HG03565 (cell line): ENCODE measurements around the gene FSHB.
"Not testable (repeated sequence)": the region's sequence is repeated elsewhere in the genome, so short reads cannot be mapped to it uniquely, and the experiment has no call there.

Experiments
- ATAC-seq: cut with Tn5 transposase; IDR thresholded peaks from one replicate; pipeline ENCODE4 v1.9.1; 2021; ENCODE audit warnings: mild to moderate bottlenecking, moderate library complexity; ENCODE audit not compliant: unreplicated experiment

The FSHB gene

DNA sequence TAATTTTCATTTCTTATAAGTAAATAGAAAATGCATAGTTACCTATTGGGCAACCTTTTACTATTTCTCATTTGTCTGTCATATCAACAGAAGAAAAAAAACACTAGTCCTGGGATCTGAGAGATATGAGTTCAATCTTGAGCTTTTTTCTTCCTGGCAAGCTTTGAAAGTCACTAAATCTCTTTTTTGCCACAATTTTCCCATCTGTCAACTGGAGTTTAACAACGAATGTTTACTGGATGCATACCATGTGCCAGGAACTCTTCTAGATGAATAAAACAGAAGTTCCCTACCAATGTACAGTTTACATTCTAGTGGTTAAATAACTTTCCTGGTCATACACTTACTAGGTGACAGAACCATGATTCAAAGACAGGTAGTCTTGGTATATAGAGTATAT, 31.0 kb downstream of the FSHB start:
- ATAC-seq: no peak

DNA sequence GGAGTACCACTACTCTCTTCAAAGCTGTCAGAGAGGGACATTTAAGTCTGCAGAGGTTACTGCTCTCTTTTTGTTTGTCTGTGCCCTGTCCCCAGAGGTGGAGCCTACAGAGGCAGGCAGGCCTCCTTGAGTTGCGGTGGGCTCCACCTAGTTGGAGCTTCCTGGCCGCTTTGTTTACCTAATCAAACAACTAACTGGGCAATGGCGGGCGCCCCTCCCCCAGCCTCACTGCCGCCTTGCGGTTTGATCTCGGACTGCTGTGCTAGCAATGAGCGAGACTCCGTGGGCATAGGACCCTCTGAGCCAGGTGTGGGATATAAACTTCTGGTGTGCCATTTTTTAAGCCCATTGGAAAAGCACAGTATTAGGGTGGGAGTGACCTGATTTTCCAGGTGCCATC, 37.8 kb downstream of the FSHB start:
- not testable (repeated sequence) for ATAC-seq

DNA sequence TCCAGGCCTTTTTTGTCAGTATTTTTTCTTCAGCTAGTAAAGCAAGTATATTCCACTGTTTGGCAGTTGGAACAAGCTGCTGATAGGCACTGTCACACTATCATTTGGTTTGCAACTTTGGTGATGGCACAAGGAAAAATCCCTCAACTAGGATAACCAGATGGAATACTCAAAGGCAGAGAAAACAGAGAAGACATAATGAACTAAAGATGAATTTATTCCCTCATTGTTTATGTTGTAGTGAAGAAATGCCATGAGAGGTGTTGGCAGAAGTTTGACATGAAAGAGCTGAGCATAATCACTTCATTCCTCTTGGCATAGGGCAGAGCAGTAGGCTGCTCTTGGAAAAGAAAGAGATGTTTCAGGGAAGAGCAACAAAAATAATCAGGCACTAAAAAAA, 39.9 kb downstream of the FSHB start:
- no peak for ATAC-seq

DNA sequence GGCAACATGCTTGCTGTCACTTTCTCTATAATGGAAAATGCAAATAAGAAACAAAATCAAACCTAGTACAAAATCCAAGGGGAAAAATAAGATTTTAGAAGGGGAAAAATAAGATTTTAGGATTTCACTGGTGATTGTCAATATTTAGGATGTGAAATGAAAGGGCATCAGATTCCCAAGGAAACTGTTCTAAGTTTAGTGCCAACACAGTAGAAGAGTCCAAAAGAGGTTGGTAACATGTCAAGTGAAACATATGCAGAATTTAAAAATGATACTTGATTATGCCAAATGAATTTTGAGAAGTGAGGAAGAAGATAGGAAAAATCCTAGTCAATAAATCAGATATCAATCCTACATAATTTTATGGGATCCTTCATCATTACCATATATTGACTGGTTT, 46.4 kb downstream of the FSHB start:
- ATAC-seq: no peak

DNA sequence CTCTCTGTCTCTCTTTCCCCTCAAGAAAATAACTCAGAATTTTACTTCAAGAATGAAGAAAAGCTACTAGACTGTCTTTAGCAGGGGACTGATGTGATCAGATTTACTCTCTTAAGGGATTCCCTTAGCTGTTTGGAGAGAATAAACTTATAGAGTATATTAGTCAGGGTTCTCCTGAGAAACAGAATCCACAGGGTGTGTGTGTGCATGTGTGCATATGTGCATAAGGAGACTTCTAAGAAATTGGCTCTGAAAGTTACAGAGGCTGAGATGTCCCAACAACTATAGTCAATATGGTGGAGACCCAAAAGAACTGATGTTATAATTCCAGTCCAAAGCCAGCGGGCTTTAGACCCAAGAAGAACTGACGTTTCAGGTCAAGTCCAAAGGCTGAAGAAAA, 49.0 kb downstream of the FSHB start:
- no peak for ATAC-seq

DNA sequence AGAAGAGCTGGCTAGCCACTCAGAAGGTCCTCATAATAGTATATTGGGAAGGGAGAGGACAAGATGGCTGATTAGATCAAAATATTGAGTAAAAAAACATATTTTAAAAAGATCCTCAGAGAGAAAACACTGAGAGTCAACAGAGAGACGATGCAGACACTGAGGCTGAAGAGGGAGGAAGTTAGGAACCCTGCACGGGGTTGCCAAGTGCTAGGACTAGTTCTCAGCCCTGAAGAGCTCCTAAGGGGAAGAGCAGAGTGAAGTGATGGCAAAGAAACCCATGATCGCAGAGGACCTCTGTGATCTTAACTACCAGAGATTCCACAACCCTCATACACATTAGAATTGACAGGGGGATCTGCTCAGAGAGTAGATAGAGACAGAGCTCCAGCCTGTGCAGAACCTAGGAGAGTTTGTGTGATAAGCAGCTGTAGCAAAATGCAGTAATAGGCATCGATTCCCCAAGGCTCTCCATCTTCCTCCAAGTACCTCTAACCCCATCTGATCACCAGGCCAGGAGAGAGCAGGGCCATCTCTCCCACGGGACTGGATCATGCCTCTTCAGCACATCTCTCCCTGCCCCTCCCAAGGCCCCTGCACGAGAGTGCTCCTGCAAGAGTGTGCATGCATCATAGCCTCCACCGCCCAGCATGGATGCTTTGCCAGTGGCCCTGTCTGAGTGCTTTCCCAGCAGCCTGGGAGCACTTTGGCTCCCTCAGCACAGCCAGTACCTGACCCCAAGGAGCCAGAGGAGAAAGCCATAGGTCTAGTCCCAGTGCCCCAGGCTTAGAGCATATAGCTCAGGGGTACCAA, 50.9 kb downstream of the FSHB start:
- no peak for ATAC-seq

DNA sequence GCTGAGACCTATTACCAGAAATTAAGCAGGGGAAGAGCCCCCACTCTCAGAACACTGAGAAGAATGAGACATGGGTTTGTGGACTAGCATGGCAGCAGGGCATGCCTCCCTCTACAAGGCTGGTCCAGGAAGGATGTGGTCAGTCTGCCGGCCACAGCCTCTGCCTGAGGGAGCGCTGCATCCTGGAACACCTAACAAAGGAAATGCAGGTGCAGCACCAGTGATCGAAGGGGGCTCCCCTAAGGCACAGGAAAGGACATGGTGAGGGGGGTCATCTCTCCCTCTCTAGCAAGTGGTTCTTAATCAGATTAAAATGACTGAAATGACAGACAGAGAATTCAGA, 51.4 kb downstream of the FSHB start:
- peak; percentile 85 for ATAC-seq
